ENCODE data around the gene DHCR7. TPM values are rescaled to one million over a fixed set of nuclear protein-coding genes. Genes with fewer than 3 reads are reported as not detected.

DHCR7 gene
- total RNA-seq, 1 donor from 2014 or later, result 64.2 TPM

DNA sequence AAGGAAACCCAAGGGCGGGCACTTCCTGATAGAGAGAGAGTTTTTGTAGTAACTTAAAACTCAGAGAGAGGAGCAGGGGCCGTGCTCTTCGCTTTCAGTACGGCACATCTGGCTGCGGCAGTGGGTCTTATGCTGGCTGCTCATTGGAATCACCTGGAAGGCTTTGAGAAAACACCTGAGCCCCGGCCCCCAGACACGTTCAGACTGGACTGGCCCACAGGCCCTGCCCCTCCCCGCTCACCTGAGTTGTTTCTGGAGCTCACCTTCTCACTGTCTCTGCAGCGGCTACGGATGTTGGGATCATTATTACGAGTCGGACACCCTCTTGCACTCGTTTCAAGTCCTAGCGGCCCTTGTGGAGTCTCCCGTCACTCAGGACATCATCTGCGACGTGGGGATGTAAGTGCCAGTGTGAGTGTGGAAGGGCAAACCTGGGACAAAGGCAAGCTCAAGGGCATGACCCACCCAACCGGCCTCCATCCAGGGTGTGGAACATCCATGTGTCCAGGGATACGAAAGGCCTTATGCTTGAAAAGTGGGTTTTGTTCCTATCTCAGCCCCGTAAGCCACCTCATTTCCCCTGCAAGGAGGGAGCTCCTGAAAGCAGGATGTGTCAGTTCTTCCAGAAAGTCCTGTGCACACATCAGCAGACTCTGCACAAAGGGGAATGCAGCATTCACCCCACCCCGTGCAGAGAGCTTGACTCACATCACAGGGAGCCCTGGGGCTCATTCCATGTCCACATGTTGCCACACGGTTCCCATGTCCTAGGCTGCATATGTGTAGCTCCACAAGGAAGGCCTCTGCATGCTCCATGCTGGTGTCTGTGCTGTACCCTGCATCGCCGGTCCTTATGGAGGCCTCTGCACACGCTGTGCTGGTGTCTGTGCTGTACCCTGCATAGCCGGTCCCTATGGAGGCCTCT lies 10.2 kb upstream of the DHCR7 start:
- Histone ChIP-seq H3K9me3 (no peaks in the 10 kb centered on the region), H3K36me3 (peaks cover 86% of the 10 kb centered on the region), H3K4me1 (peaks cover 16% of the 10 kb centered on the region), H3K27ac (no peak overlapping the region), H3K4me3 (no peak overlapping the region), H3K27me3 (ENCODE audit: low read depth) (no peaks in the 10 kb centered on the region)
- intact Hi-C loops (cut with DNase I), result no loop called here
- ATAC-seq, result no peak
- DNase-seq, result no peak
- TF ChIP-seq, protein P1, sequence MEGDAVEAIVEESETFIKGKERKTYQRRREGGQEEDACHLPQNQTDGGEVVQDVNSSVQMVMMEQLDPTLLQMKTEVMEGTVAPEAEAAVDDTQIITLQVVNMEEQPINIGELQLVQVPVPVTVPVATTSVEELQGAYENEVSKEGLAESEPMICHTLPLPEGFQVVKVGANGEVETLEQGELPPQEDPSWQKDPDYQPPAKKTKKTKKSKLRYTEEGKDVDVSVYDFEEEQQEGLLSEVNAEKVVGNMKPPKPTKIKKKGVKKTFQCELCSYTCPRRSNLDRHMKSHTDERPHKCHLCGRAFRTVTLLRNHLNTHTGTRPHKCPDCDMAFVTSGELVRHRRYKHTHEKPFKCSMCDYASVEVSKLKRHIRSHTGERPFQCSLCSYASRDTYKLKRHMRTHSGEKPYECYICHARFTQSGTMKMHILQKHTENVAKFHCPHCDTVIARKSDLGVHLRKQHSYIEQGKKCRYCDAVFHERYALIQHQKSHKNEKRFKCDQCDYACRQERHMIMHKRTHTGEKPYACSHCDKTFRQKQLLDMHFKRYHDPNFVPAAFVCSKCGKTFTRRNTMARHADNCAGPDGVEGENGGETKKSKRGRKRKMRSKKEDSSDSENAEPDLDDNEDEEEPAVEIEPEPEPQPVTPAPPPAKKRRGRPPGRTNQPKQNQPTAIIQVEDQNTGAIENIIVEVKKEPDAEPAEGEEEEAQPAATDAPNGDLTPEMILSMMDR (IDR thresholded peaks at IDR 0.05), result no peak

DNA sequence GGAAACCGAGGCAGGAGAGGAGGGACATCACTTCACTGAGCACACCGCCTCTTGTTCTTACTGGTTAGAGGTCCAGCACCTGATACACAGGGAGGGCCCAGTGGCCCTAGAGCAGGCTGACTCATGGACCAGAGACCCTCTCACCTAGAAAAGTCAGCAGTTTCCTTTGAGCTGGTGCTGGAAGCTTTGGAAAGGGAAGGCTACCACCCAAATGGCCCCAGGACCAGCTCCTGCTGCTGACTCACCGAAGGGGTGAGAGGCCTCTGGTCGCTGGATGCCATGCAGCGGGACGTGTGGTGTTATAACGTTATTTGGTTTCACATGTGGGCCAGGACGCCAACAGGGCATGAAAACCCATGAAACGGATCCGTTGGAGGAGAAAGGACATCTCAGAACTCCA lies 8.6 kb upstream of the DHCR7 start:
- TF ChIP-seq, protein P1 (IDR thresholded peaks at IDR 0.05), result no peak

DNA sequence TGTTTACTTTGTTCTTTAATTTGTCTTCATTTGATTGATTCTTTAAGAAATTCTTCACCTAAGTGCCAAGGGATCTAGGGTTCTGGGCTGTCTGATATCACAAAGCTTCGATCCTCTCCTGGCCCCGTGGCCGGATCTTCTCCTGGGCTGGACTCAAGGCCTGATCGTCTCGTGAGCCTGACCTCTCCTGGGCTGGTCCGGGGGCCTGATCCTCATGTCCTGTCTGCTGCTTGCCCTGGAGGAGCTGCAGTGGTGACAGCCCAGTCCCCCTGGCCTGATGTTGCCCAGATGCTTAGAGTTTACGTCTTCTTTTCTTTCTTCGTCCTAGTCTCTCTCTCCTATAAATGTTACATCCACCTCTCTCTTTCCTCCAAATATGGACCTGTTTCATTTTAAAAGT lies 8.1 kb upstream of the DHCR7 start:
- intact Hi-C loops (cut with DNase I), result no loop called here
- H3K4me3 ChIP-seq, result no peak overlapping the region
- ATAC-seq (no peak), DNase-seq (no peak)
- no peaks in the 10 kb centered on the region for H3K9me3 ChIP-seq
- peaks cover 65% of the 10 kb centered on the region for H3K36me3 ChIP-seq
- no peaks in the 10 kb centered on the region for H3K27me3 ChIP-seq (ENCODE audit: low read depth)
- H3K27ac ChIP-seq, result no peak overlapping the region
- TF ChIP-seq, protein P1 (IDR thresholded peaks at IDR 0.05), result no peak
- H3K4me1 ChIP-seq, result peaks cover 29% of the 10 kb centered on the region

More for the DNA sequence above, 8.6 kb upstream of the DHCR7 start:
- H3K27me3 ChIP-seq (ENCODE audit: low read depth), result no peaks in the 10 kb centered on the region
- H3K27ac ChIP-seq, result no peak overlapping the region
- DNase-seq (no peak), ATAC-seq (no peak)
- peaks cover 70% of the 10 kb centered on the region for H3K36me3 ChIP-seq
- H3K4me3 ChIP-seq, result no peak overlapping the region
- peaks cover 24% of the 10 kb centered on the region for H3K4me1 ChIP-seq
- H3K9me3 ChIP-seq, result no peaks in the 10 kb centered on the region
- intact Hi-C loops (cut with DNase I), result no loop called here

DNA sequence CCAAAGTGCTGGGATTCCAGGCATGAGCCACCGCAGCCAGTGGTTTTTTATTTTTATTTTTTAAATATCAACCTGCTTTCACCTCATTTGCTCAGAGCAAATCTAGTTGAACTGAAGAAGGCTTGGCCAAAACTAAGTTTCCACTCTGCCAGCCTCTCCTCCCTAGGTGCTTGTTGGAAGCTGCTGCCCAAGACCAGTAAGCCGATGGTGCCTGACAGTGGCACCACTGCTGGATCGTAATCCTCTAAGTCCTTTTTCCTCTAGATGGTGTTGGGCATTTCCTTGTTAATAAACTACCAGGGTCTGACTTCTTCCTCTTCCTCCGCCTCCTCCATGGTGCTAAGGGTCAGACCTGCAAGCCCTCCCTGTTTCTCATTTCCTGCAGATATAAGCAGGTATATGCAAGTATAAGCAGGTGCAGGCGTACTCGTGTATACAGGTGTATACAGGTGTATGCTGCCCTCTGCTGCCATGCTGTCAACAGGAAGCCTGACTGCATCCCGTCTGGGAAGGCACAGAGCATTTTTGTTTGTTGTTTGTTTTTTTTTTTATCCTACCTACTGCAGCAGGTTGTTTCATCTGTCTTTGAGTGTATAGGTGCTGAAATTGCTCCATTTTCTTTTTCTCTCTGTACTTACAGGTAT lies 6.4 kb upstream of the DHCR7 start:
- TF ChIP-seq, protein P1 (IDR thresholded peaks at IDR 0.05), result no peak
- intact Hi-C loops (cut with DNase I), result no loop called here
- H3K4me3 ChIP-seq, result no peak overlapping the region
- H3K4me1 ChIP-seq, result peaks cover 34% of the 10 kb centered on the region
- no peak overlapping the region for H3K27ac ChIP-seq
- H3K27me3 ChIP-seq (ENCODE audit: low read depth), result no peaks in the 10 kb centered on the region
- ATAC-seq (no peak), DNase-seq (no peak)
- no peaks in the 10 kb centered on the region for H3K9me3 ChIP-seq
- peaks cover 48% of the 10 kb centered on the region for H3K36me3 ChIP-seq

DNA sequence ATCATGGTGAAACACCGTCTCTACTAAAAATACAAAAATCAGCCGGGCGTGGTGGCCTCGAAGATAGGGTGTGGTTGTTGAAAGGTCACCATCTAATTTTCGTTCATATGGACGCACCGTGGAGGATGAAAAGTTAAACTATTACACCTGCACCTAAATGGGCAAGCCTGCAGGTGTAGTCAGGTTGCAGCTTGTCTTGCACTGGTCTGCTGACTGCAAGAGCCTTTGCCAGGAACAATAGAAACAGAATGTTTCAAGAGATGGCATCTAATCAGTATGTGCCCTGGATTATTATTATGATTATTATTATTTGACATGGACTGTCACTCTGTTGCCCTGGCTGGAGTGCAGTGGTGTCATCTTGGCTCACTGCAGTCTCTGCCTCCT lies 5.7 kb upstream of the DHCR7 start:
- DNase-seq (no peak), ATAC-seq (no peak)
- peaks cover 41% of the 10 kb centered on the region for H3K4me1 ChIP-seq

More for the DNA sequence above, 5.7 kb upstream of the DHCR7 start:
- TF ChIP-seq, protein P1 (IDR thresholded peaks at IDR 0.05), result no peak
- Histone ChIP-seq H3K27ac (peak overlapping the region; percentile 89), H3K9me3 (no peaks in the 10 kb centered on the region), H3K4me3 (peak overlapping the region; percentile 98), H3K36me3 (peaks cover 41% of the 10 kb centered on the region), H3K27me3 (ENCODE audit: low read depth) (no peaks in the 10 kb centered on the region)
- intact Hi-C loops (cut with DNase I), result no loop called here
